Neural cell (in vitro differentiated cells): ENCODE data around the gene BNC2. TPM values are rescaled to one million over a fixed set of nuclear protein-coding genes. Genes with fewer than 3 reads are reported as not detected.

Source experiments
- H2AFZ ChIP-seq: fragments of 200-600, 300-800 bp; sonication (generic), shearing (Covaris generic); 2 replicates; pipeline ENCODE4 v1.6.0; 2014; ENCODE audit warnings: low read depth, mild to moderate bottlenecking, antibody characterized with exemption, low read length, moderate library complexity
- H3F3A ChIP-seq: fragments of 200-600 bp; shearing (Covaris generic); 2 replicates; pipeline ENCODE4 v1.6.1; 2016; ENCODE audit warnings: mild to moderate bottlenecking, moderate library complexity, mixed read lengths, antibody characterized with exemption, low read length; ENCODE audit not compliant: insufficient read depth, poor library complexity, severe bottlenecking
- H3K27ac ChIP-seq: fragments of 200-600, 300-800 bp; sonication (generic), shearing (Covaris generic); 2 replicates; pipeline ENCODE4 v1.5.1; 2014; ENCODE audit warnings: mild to moderate bottlenecking, low read length, moderate library complexity
- H3K27me3 ChIP-seq: fragments of 300-800, 200-600 bp; sonication (generic), shearing (Covaris generic); 2 replicates; pipeline ENCODE4 v1.6.0; 2014; ENCODE audit warnings: mild to moderate bottlenecking, low read depth, low read length, moderate library complexity; ENCODE audit not compliant: insufficient read depth
- H3K36me3 ChIP-seq: fragments of 300-800, 200-600 bp; sonication (generic), shearing (Covaris generic); 2 replicates; pipeline ENCODE4 v1.5.1; 2014; ENCODE audit warnings: mild to moderate bottlenecking, antibody characterized with exemption, low read length, moderate library complexity; ENCODE audit not compliant: insufficient read depth
- H3K4me2 ChIP-seq: fragments of 300-800, 200-600 bp; sonication (generic), shearing (Covaris generic); 2 replicates; pipeline ENCODE4 v1.6.0; 2014; ENCODE audit warnings: mild to moderate bottlenecking, low read length
- H3K4me3 ChIP-seq: fragments of 300-800, 200-600 bp; sonication (generic), shearing (Covaris generic); 2 replicates; pipeline ENCODE4 v1.5.1; 2014; ENCODE audit warnings: mild to moderate bottlenecking, low read length, moderate library complexity
- H3K79me2 ChIP-seq: fragments of 200-600 bp; shearing (Covaris generic); replicated peaks from 2 replicates; pipeline ENCODE4 v1.6.0; 2014; ENCODE audit warnings: mild to moderate bottlenecking, low read length, moderate library complexity; ENCODE audit not compliant: insufficient read depth
- H3K9ac ChIP-seq: fragments of 300-800, 200-600 bp; sonication (generic), shearing (Covaris generic); 2 replicates; pipeline ENCODE4 v1.6.1; 2016; ENCODE audit warnings: mild to moderate bottlenecking, low read length, mixed read lengths
- H3K9me2 ChIP-seq: fragments of 200-600 bp; shearing (Covaris generic); 2 replicates; pipeline ENCODE4 v1.6.1; 2016; ENCODE audit warnings: mild to moderate bottlenecking, low read length, mixed read lengths; ENCODE audit not compliant: insufficient read depth
- H3K9me3 ChIP-seq: fragments of 200-600, 300-800 bp; sonication (generic), shearing (Covaris generic); 2 replicates; pipeline ENCODE4 v1.6.1; 2016; ENCODE audit warnings: mild to moderate bottlenecking, mixed run types, low read length, moderate library complexity, mixed read lengths
- H4K20me1 ChIP-seq: fragments of 200-600 bp; shearing (Covaris generic); 2 replicates; pipeline ENCODE4 v1.6.1; 2016; ENCODE audit warnings: mild to moderate bottlenecking, mixed run types; ENCODE audit not compliant: insufficient read depth
- CTCF ChIP-seq: fragments of 450-650 bp; IDR thresholded peaks from 2 replicates; pipeline ENCODE4 v1.5.1; 2014; ENCODE audit warnings: antibody characterized with exemption, mild to moderate bottlenecking, moderate library complexity; ENCODE audit not compliant: poor library complexity, severe bottlenecking
- EP300 ChIP-seq: fragments of 450-650 bp; conservative IDR thresholded peaks from 2 replicates; pipeline ENCODE4 v1.6.1; 2014; ENCODE audit warnings: antibody characterized with exemption, mild to moderate bottlenecking, moderate library complexity; ENCODE audit not compliant: poor library complexity, severe bottlenecking
- EZH2 ChIP-seq: fragments of 200-600, 300-800 bp; shearing (Covaris generic), sonication (generic); IDR thresholded peaks from 2 replicates; pipeline ENCODE4 v1.6.1; 2014; ENCODE audit warnings: antibody characterized with exemption, low read length, borderline replicate concordance, mild to moderate bottlenecking; ENCODE audit not compliant: insufficient read depth, poor library complexity, severe bottlenecking
- MXI1 ChIP-seq: fragments of 450-650 bp; conservative IDR thresholded peaks from 2 replicates; pipeline ENCODE4 v1.6.1; 2014; ENCODE audit warnings: antibody characterized with exemption, mild to moderate bottlenecking; ENCODE audit not compliant: poor library complexity, severe bottlenecking
- POLR2AphosphoS5 ChIP-seq: IDR thresholded peaks from 2 replicates; pipeline ENCODE4 v1.6.1; 2012
- RAD21 ChIP-seq: fragments of 450-650 bp; conservative IDR thresholded peaks from 2 replicates; pipeline ENCODE4 v1.6.1; 2014; ENCODE audit warnings: antibody characterized with exemption, mild to moderate bottlenecking, moderate library complexity
- SMC3 ChIP-seq: fragments of 450-650 bp; conservative IDR thresholded peaks from 2 replicates; pipeline ENCODE4 v1.6.1; 2014; ENCODE audit warnings: antibody characterized with exemption, mild to moderate bottlenecking, moderate library complexity; ENCODE audit not compliant: poor library complexity
- TAF1 ChIP-seq: IDR thresholded peaks from 2 replicates; pipeline ENCODE4 v1.6.1; 2012; ENCODE audit warnings: low read depth
- polyA plus RNA-seq: library from polyadenylated mRNA; depleted of rRNA; stranded (reverse); fragments of >200 nt; gene quantifications from 2 replicates; pipeline ENCODE4 v1.2.3, GENCODE V29; 2014
- TF ChIP-seq, protein P1 (sequence below): IDR thresholded peaks from 2 replicates; pipeline ENCODE4 v1.6.1; 2012; ENCODE audit warnings: borderline replicate concordance

The BNC2 gene
- polyA plus RNA-seq, 1 donor from 2014 or later: 1.3 TPM

DNA sequence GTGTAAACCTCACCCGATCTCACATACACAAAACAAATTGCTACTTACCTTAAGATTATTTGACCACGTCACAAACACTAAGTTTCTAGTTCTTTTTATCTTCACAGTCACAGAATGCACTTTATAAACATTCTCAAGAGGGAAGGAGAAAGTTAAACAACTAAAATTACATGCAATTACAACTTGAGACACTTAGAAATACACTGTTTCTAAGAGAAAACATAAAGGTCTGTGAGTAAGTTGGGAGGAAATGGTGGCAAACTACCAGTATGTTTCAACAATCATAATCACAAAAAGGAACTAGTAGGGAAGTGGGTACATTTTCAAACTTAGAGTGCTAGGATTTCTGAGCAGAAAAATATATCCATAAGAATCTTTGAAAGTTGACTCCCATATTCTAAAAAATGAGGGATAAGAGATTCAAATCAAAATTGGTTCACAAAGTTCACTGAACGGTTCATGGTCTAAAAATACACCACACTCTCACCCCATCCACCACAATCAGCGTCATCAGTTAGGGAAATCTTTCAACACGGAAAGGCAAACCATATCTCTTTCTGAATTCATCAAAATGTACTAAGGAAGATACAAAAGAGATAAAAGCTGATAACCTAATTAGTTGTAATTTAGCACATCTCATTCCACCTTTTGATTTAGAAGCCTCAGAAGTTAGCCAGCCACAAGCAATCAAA is 182.6 kb downstream of the BNC2 start:
- TF ChIP-seq EZH2: no peak
- no peak for TF ChIP-seq SMC3
- TF ChIP-seq, protein P1, sequence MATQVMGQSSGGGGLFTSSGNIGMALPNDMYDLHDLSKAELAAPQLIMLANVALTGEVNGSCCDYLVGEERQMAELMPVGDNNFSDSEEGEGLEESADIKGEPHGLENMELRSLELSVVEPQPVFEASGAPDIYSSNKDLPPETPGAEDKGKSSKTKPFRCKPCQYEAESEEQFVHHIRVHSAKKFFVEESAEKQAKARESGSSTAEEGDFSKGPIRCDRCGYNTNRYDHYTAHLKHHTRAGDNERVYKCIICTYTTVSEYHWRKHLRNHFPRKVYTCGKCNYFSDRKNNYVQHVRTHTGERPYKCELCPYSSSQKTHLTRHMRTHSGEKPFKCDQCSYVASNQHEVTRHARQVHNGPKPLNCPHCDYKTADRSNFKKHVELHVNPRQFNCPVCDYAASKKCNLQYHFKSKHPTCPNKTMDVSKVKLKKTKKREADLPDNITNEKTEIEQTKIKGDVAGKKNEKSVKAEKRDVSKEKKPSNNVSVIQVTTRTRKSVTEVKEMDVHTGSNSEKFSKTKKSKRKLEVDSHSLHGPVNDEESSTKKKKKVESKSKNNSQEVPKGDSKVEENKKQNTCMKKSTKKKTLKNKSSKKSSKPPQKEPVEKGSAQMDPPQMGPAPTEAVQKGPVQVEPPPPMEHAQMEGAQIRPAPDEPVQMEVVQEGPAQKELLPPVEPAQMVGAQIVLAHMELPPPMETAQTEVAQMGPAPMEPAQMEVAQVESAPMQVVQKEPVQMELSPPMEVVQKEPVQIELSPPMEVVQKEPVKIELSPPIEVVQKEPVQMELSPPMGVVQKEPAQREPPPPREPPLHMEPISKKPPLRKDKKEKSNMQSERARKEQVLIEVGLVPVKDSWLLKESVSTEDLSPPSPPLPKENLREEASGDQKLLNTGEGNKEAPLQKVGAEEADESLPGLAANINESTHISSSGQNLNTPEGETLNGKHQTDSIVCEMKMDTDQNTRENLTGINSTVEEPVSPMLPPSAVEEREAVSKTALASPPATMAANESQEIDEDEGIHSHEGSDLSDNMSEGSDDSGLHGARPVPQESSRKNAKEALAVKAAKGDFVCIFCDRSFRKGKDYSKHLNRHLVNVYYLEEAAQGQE: no peak
- TF ChIP-seq MXI1: no peak
- TF ChIP-seq POLR2AphosphoS5: no peak
- no peak for TF ChIP-seq RAD21
- no peak for TF ChIP-seq EP300
- no peak for TF ChIP-seq CTCF
- no peak for TF ChIP-seq TAF1
- H2AFZ ChIP-seq: no peak overlapping the region

GRCh38 chr9:16683326-16683725 is 187.1 kb downstream of the BNC2 start:
- H3K9me2 ChIP-seq: no peaks in the 10 kb centered on the region
- H3K4me3 ChIP-seq: no peak overlapping the region
- TF ChIP-seq RAD21 (no peak), CTCF (no peak), EP300 (no peak), TAF1 (no peak), SMC3 (no peak), EZH2 (no peak), MXI1 (no peak)
- no peak overlapping the region for H3K27ac ChIP-seq
- no peaks in the 10 kb centered on the region for H4K20me1 ChIP-seq
- H2AFZ ChIP-seq: no peak overlapping the region
- H3K9ac ChIP-seq: no peak overlapping the region
- H3K79me2 ChIP-seq: no peaks in the 10 kb centered on the region
- no peak overlapping the region for H3K4me2 ChIP-seq
- no peaks in the 10 kb centered on the region for H3F3A ChIP-seq
- no peaks in the 10 kb centered on the region for H3K9me3 ChIP-seq
- no peaks in the 10 kb centered on the region for H3K36me3 ChIP-seq
- H3K27me3 ChIP-seq: no peaks in the 10 kb centered on the region

More for the DNA sequence above, 182.6 kb downstream of the BNC2 start:
- no peak overlapping the region for H3K4me2 ChIP-seq
- no peaks in the 10 kb centered on the region for H3K27me3 ChIP-seq
- no peak overlapping the region for H3K4me3 ChIP-seq
- H3K36me3 ChIP-seq: no peaks in the 10 kb centered on the region
- no peaks in the 10 kb centered on the region for H4K20me1 ChIP-seq
- H3F3A ChIP-seq: no peaks in the 10 kb centered on the region
- H3K9me3 ChIP-seq: no peaks in the 10 kb centered on the region
- no peak overlapping the region for H3K27ac ChIP-seq
- no peak overlapping the region for H3K9ac ChIP-seq
- H3K9me2 ChIP-seq: no peaks in the 10 kb centered on the region
- no peaks in the 10 kb centered on the region for H3K79me2 ChIP-seq
